Measurements from ENCODE around the gene C4orf17. TPM values are rescaled to one million over a fixed set of nuclear protein-coding genes. Genes with fewer than 3 reads are reported as not detected.

The C4orf17 gene
- total RNA-seq, 3 donors from 2014 or later (not counting 1 experiment from before 2014, with no cell fraction given), result not detected

DNA sequence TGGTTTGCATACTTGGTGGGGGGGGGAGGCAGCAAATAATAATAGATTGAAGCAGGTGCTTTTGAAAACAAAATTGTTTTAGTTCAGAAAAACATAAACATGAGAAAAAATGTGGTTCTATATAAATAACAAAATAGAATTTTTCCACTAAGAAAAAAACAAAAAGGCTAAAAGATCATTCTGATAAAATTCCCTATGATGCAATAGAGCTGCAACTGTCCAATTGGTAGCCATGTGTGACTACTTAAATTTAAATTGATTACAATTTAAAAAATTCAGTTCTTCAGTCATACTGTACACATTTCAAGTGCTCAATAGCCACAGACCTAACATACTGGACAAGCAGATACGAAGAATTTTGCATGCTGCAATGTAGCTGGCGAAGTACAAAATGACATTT lies 42.1 kb downstream of the C4orf17 start:
- DNase-seq (no peak), ATAC-seq (no peak)
- H3K4me1 ChIP-seq (ENCODE audit: control insufficient read depth, insufficient read depth, low read length), result no peaks in the 10 kb centered on the region
- no peaks in the 10 kb centered on the region for H3K27me3 ChIP-seq (ENCODE audit: control insufficient read depth, insufficient read depth, low read length)
- no peak overlapping the region for H3K4me3 Mint-ChIP-seq
- no CpG with 5 or more reads among the region's 2 CpGs for WGBS (ENCODE audit: insufficient coverage)
- no peak overlapping the region for H3K4me3 ChIP-seq (ENCODE audit: low read length)
- TF ChIP-seq CTCF (IDR thresholded peaks at IDR 0.05), result no peak
- H3K4me1 Mint-ChIP-seq, result no peaks in the 10 kb centered on the region
- no peak overlapping the region for H3K27ac Mint-ChIP-seq
- H3K9me3 Mint-ChIP-seq, result no peaks in the 10 kb centered on the region
- no peaks in the 10 kb centered on the region for H3K27me3 Mint-ChIP-seq (ENCODE audit: low read depth in 2 of 2)
- H3K9me3 ChIP-seq (ENCODE audit: control insufficient read depth, insufficient read depth, low read length), result no peaks in the 10 kb centered on the region
- intact Hi-C loops (cut with micrococcal nuclease), result no loop called here
- H3K27ac ChIP-seq (ENCODE audit: low read length), result no peak overlapping the region
- H3K36me3 ChIP-seq (ENCODE audit: control insufficient read depth, insufficient read depth, low read length), result peaks cover 5% of the 10 kb centered on the region
- no peaks in the 10 kb centered on the region for H3K36me3 Mint-ChIP-seq

DNA sequence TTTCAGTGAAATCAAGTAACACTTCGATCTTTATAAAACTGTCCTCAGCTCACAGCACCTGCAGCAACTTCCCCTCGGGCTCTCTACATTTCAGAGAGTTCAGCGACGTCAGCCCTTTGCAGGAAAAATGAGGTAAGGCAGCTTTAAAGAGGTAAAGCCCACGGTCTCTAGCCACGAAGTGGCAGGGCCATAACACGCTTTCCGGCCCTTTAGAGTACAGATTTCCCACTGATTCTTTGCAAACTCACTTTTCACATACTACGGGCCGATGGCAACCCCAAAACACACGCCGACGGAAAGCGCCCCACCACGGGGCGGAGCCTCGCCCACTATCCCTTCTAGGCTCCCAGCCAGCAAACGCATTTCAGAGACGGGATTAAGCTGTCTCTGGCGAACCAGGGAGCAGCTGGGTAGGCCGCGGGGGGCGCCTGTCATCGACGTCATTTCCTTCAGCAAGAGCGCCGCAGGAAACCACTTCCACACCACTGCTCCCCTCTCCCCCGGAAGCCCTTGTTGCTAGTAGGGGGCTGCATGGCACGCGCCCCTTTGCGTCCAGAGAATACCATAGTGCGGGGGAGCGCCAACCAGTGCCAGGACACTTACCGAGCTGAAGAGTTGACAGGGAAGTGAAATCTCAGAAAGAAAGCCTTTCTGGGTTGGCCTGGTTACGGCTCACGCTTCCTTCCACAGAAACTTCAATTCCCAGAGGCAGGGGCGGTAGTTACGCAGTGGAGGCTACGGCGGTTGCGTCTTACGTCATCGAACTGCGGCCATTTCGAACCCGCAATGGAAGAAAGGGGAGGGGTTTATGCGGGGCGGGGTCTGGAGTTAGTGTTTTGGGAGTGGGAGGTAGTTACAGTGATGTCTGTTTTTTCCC lies 52.7 kb downstream of the C4orf17 start, which contains the start of gene TRMT10A:
Gene TRMT10A (minus strand): TSS at position 730 of the 877 bp plus-strand sequence. CDS start 4,701 bp downstream, outside the sequence.
- intact Hi-C loops (cut with micrococcal nuclease), result loop anchor here (1.0 to 10.0 kb wide), 5 partner anchors 331 to 901 kb away; partner anchors contain the start of genes DNAJB14, EIF4E and LAMTOR3
- Histone ChIP-seq H3K4me1 (ENCODE audit: control insufficient read depth, insufficient read depth, low read length) (peaks cover 10% of the 10 kb centered on the region), H3K27ac (ENCODE audit: low read length) (peak within 1 kb of the TSS; percentile 94), H3K36me3 (ENCODE audit: control insufficient read depth, insufficient read depth, low read length) (no peaks in the 10 kb centered on the region), H3K9me3 (ENCODE audit: control insufficient read depth, insufficient read depth, low read length) (no peaks in the 10 kb centered on the region), H3K4me3 (ENCODE audit: low read length) (peak within 1 kb of the TSS; percentile 73), H3K27me3 (ENCODE audit: control insufficient read depth, insufficient read depth, low read length) (peaks cover 14% of the 10 kb centered on the region)
- peak; percentile 88 to 97 for DNase-seq
- Mint-ChIP-seq H3K27me3 (ENCODE audit: low read depth in 2 of 2) (peaks cover 21 to 32% of the 10 kb centered on the region in 2 donors), H3K36me3 (no peaks in the 10 kb centered on the region), H3K4me3 (peak within 1 kb of the TSS; percentile 94), H3K9me3 (no peaks in the 10 kb centered on the region), H3K27ac (peak within 1 kb of the TSS; percentile 99 to 100), H3K4me1 (peaks cover 6 to 11% of the 10 kb centered on the region in 2 donors)
- peak; percentile 85 to 94 (median 88) for ATAC-seq
- WGBS (ENCODE audit: insufficient coverage), result under 1% methylated on average over 48 of the region's 48 CpGs
- TF ChIP-seq CTCF (IDR thresholded peaks at IDR 0.05), result no peak

- Mint-ChIP-seq H3K4me3 (peak overlapping the region; percentile 94), H3K27me3 (ENCODE audit: low read depth in 2 of 2) (peaks cover 27 to 44% of the 10 kb centered on the region in 2 donors), H3K9me3 (no peaks in the 10 kb centered on the region), H3K36me3 (no peaks in the 10 kb centered on the region), H3K4me1 (peaks cover 6 to 11% of the 10 kb centered on the region in 2 donors), H3K27ac (peak overlapping the region; percentile 37 to 99)
- Histone ChIP-seq H3K9me3 (ENCODE audit: control insufficient read depth, insufficient read depth, low read length) (no peaks in the 10 kb centered on the region), H3K27me3 (ENCODE audit: control insufficient read depth, insufficient read depth, low read length) (peaks cover 18% of the 10 kb centered on the region), H3K4me3 (ENCODE audit: low read length) (no peak overlapping the region), H3K36me3 (ENCODE audit: control insufficient read depth, insufficient read depth, low read length) (no peaks in the 10 kb centered on the region), H3K4me1 (ENCODE audit: control insufficient read depth, insufficient read depth, low read length) (peaks cover 10% of the 10 kb centered on the region), H3K27ac (ENCODE audit: low read length) (no peak overlapping the region)
- TF ChIP-seq CTCF (IDR thresholded peaks at IDR 0.05), result no peak
- ATAC-seq (no peak), DNase-seq (no peak)
- intact Hi-C loops (cut with micrococcal nuclease), result loop anchor here (5.0 to 10.0 kb wide), 3 partner anchors 530 to 903 kb away; partner anchors contain the start of gene EIF4E
Measured at GRCh38 chr4:99564921-99565320, 54.1 kb downstream of the C4orf17 start.
